GM19025 (cell line): ENCODE measurements around the gene COQ10A.
A peak's percentile ranks its signal among the peaks of the same experiment; 100 is the strongest.
"Not testable (repeated sequence)": the region's sequence is repeated elsewhere in the genome, so short reads cannot be mapped to it uniquely, and the experiment has no call there.

Experiments used
- ATAC-seq: cut with Tn5 transposase; IDR thresholded peaks from one replicate; pipeline ENCODE4 v1.9.1; 2021; ENCODE audit warnings: mild to moderate bottlenecking, low read depth, moderate library complexity; ENCODE audit not compliant: unreplicated experiment

Gene COQ10A

DNA sequence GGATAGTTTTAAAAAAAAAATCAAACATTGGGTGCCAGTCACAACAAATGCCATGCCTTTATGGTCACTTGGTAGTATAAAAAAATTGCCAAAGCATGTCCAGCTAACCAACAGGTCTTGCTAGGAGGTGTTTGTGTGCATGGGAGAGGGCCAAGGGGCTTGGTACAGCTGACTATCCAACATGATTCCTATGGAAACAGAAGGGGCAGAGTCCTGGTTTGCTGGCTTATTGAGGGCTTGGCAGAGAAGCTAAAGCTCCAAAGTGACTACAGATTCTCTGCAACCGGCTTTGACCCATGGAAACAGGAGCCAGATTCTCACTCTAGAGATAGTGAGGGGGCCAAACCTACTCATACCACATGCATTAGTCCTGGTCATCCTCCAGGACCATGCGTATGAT lies 5.7 kb downstream of the COQ10A start:
- not testable (repeated sequence) for ATAC-seq

DNA sequence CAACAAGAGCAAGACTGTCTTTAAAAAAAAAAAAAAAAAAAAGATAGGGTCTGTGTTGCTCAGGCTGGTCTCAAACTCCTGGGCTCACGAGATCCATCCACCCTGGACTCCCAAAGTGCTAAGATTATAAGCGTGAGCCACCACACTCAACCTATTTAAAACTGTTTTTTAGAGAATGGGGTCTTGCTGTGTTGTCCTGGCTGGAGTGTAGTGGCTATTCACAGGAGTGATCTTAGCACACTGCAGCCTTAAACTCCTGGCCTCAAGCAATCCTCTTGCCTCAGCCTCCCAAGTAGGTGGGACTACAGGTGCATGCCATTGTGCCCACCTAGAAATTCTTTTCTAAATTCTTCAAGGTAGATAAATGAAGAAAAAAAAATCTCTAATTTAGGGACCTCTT lies 7.6 kb downstream of the COQ10A start:
- ATAC-seq = no peak

DNA sequence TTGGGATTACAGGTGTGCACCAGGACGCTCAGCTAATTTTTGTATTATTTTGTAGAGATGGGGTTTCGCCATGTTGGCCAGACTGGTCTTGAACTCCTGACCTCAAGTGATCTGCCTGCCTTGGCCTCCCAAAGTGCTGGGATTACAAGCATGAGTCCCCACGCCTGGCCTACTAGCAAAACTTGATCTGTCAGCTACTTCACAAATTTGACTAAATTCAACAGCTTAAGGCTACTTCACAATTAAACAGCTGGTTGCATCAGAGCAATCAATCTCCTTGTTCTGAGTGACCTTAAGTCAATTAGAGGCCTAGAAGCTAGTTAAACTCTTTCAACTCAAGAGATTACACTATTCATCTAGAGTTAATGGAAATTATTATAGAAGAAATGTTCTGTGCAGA lies 12.2 kb downstream of the COQ10A start:
- no peak for ATAC-seq

DNA sequence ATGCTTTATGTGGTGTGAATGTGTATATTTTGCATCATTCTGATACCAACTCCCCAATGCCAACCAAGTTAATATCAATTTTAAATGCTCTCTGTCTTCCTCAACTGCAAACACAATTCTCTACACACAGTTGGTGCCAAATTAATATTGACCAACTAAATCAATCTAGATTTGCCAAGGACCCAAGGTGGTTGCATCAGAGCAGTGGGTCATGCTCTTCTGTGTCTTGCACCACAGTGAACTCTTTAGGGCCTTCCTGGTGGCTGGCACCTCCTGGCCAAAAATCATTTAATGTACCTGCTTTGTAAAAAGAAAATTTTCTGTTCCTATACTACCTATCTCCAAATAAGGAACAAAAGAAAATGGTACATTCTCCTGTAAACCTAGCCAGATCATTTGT lies 14.1 kb downstream of the COQ10A start:
- ATAC-seq = no peak

DNA sequence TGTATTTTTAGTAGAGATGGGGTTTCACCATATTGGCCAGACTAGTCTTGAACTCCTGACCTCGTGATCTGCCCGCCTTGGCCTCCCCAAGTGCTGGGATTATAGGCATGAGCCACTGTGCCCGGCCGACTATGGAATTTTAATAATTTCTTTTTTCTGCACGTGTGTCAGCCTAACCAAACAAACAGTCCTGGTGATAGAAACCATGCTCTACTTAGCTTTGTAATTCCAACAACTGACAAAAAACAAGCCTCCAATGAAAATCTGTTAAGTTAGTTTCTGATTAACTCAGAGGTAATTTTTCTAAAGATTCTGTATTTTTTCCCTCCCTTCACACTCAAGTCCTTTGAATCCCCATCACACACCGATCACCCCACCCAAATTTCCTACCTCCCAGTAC lies 15.3 kb downstream of the COQ10A start:
- ATAC-seq = no peak

DNA sequence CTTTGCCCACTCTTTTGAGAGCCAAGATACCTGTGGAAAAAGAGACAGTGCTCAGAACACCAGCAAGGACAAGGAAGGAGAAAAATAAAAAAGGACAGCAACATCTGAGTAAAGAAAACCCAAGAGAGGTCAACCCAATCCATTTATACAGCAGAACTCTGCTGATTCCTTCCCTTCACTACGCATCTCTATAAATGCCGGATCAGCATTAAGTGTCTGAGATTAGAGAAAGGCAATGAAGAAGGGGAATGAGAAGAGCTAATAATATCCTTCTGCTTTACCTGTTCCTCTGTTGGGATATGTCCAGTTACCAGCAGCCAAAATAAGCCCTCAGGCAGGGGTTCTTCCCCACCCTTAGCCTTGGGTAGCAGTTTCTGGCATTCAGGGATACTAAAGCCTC lies 15.8 kb downstream of the COQ10A start:
- ATAC-seq = no peak

DNA sequence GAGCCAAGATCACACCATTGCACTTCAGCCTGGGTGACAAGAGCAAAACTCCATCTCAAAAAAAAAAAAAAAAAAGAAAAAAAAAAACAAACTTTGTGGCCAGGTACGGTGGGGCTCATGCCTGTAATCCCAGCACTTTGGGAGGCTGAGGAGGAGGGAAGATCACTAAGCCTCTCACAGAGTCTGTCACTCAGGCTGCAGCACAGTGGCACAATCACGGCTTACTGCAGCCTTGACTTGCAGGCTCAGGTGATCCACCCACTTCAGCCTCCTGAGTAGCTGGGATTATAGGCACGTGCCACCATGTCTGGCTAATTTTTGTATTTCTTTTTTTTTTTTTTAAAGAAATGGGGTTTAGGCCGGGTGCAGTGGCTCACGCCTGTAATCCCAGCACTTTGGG lies 17.5 kb downstream of the COQ10A start:
- ATAC-seq = not testable (repeated sequence)

DNA sequence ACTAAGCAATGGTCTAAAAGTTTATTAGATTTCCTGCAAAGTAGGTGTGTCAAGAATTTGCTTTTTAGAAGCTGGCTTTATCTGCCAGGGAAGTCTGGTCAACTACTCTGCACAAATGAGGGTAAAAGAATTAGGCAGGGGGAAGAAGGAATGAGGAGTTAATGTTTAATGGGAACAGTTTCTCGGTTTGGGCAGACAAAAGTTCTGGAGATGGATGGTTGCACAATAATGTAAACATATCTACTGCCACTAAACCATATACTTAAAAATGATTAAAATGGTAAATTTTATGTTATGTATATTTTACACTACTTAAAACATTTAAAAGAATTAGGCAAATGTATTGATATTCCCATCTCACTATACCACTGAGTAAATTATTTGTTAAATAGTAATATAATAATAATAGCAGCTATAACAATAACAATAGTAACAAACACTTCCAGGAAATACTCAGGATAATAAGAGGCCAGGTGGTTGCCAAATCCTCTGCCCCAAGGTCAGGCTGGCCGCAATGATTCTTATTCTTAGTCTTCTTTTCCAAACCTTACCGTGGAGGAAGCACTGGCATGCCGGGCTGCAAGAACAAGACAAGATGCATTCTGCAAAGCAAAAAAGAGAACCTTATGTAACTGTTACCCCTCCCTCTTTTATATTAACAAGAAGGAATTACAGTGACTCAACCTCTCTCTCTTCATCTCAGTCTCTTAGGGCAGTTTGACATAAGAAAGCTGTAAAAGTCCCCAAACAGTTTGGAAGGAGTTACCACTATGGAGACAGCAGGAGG lies 19.5 kb downstream of the COQ10A start:
- no peak for ATAC-seq

DNA sequence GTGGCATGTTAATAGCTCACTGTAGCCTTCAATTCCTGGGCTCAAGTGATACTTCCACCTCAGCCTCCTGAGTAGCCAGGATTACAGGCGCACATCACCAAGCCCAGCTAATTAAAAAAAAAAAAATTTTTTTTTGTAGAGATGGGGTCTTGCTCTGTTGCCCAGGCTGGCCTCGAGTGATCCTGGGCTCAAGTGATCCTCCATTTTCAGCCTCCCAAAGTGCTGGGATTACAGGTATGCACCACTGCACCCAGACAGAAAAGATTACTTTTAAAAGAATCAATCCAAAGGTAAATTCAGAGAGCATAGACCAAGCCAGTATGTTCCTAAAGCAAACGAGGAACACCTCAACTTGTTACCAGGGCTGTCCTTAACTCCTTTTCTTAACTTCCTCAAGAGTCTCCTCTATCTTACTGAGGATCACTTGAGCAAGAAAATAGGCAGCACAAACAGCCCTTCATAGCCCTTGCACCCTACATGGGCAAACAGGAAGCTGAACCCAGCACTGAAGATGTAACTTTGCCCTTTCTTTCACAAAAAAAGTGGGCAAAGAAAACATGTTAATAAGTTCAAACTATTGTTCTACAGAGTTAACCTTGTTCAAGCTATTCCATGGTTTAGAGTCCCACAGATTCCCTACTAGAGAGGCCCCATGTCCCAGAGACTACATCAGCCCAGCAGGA lies 22.1 kb downstream of the COQ10A start:
- no peak for ATAC-seq

DNA sequence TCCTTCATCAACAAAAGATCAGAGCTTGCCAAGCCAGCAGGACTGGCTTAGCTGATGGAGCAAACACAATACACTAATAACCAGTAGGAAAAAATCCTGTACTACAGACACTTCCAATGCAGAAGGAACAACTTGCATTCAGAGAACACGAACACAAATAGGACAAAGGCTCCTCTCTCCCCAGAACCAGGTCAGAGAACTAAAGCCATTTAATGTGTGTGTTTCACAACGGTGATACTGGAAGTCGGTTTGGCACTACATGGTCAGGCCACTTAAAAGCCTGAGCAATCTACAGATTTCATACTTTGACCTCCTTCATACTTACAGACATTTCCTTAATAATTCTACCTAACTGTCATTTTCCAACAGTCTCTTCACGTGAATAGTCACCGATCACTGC lies 27.1 kb downstream of the COQ10A start:
- no peak for ATAC-seq

DNA sequence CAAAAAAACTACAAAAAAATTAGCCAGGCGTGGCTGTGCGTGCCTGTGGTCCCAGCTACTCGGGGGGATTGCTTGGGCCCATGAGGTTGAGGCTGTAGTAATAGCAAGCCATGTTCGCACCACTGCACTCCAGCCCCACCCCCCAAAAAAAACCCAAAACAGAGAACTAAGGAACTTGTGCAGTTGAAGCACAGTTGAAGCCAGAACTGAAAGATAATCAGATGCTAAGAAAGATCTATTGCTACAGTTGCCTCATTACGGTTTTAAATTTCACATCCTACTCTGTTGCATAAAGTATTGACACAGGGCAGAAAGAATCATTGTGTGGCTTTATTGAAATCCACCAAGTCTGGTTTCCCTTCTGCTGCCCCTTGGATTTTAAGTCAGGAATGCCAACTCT lies 29.6 kb downstream of the COQ10A start:
- no peak for ATAC-seq

DNA sequence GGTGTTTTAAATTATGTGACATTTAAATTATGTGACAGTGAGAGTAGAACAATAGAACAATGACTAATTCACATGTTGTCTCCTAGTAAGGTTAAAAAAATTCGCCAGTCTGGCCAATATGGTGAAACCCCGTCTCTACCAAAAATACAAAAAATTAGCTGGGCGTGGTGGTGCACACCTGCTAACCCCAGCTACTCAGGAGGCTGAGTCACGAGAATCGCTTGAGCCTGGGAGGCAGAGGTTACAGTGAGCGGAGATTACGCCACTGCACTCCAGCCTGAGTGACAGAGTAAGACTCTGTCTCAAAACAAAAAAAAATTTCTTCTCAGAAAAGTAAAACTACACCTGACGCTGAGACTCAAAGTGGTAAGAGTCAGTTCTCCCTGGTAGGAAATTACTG lies 30.7 kb downstream of the COQ10A start:
- no peak for ATAC-seq

DNA sequence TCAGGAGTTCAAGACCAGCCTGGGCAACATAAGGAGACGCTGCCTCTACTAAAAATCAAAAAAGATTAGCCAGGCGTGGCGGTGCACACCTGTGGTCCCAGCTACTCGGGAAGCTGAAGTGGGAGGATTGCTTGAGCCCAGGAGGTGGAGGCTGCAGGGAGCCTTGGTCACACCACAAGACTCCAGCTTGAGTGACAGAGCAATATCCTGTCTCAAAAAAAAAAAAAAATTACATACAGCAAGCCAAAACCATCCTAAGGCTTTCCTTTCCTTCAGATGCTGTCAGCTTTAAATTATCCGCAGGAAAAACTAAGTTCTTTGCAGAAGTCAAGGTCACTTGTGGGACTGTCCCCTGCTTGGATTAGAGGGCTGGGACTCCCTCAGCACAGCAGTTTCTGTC lies 32.1 kb downstream of the COQ10A start:
- no peak for ATAC-seq

DNA sequence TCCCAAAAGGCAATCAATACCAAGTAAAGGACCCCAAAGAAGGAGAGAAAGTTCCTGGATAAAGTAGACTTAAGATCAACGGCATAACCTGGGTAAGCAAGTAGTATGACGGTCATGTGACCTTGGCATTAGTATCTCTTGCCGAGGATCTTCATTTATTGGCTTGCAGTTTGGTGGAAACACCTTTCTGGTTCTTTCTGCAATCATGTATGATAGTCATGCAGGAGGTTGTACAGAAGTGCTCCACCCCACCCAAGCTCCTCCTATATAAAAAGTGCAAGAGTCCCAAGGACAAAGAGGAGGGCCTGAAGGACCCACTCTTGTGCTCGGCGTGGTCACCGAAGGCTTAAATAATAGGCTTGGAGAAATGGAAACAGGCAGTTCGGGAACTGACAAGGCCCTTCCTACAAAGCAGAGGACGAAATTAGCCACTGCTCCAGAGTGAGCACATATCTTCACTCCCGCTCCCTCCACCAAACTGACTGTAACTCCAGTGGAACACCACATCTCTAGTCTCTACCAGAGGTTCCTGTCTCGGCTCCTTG lies 32.6 kb downstream of the COQ10A start:
- no peak for ATAC-seq

DNA sequence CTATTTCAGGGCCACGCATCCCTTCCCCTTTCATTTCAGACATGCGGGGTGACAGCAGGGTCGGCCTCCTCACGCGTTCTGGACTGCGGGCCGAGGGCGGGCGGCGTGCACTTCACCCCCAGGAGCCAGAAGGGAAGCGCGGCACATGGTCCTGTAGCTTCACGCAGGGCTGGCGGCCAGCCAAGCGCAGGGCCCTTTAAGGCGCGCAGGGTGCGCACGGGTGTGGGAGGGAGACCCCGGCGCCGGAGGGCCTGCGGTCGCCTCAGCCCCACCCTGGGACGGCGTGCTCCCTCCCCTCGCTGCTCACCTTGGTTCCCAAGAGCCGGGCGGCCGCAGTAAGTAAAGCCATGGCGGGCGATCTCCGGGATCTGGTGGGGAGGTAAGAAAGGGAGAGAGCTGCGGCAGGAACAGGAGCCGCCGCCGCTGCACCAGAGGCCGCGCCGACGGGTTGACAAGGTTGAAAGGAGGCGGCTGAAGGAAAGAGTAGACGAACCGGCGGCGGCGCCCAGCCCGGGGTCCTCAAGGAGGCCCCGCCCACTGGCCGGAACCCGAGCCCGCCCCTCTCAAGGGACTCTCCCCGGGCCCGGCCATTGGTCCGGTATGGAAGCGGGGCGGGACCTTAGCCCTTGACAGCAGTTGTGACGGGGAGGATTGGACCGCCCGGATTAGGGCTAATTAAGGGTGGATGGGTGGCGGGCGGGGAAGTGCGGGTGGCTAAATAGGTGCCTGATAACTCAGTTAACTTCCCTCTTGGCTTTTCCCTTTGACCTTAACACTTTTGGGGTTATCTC lies 33.3 kb downstream of the COQ10A start, which contains the start of gene CS:
Gene CS, minus strand, starts transcription at position 478 of the 791 bp plus-strand sequence. Its CDS starts 129 bp downstream, at position 349.
- ATAC-seq = peak; percentile 93

DNA sequence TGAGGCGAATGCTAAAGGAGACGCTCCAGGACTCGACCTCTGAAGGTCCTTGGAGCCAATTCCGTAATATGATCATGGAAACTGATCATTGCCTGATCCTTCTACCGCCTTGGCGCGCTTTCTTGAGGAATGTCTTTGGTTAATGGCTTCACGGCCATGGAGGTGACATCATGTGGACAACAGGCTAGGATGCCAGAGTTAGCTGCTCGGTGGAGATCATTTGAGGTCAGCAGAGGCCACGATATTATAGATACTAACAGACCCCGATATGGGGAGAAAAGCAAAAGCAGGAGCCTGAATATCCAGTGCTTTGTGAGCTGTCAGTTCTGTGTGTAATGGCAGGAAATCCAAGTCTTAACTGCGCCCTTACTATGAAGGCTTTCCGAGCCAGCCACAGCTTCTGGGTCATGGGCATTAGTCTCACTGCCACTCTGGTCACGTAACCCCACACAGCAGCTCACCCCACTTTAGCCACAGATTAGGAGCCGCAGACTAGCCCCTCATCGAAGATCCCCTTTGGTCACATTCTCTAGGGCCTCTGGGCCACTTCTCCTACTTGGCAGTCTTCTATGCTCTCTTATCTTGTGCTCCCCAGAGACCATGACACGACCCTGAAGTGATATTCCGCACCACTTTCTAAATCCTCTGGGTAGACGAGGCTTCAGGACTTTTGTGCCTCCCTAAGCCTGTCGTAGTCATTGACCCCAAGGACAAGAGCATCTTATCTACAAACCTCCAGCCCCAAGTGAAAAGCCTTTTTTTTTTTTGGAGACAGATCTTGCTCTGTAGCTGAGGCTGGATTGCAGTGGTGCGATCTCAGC lies 34.1 kb downstream of the COQ10A start:
- ATAC-seq = no peak

DNA sequence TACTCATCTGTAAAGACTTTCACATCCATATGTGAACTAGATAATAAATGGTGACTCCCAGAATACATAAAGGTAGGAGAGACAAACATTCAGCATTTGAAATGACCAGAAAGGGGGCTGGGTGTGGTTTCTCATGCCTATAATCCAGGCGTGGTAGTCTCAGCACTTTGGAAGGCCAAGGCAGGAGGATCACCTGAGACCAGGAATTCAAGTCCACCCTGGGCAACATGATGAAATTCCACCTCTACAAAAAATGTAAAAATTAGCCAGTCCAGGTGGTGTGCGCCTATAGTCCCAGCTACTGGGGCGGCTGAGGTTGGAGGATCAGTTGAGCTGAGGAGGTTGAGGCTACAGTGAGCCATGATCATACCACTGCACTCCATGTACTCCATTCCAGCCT lies 37.5 kb downstream of the COQ10A start:
- no peak for ATAC-seq

DNA sequence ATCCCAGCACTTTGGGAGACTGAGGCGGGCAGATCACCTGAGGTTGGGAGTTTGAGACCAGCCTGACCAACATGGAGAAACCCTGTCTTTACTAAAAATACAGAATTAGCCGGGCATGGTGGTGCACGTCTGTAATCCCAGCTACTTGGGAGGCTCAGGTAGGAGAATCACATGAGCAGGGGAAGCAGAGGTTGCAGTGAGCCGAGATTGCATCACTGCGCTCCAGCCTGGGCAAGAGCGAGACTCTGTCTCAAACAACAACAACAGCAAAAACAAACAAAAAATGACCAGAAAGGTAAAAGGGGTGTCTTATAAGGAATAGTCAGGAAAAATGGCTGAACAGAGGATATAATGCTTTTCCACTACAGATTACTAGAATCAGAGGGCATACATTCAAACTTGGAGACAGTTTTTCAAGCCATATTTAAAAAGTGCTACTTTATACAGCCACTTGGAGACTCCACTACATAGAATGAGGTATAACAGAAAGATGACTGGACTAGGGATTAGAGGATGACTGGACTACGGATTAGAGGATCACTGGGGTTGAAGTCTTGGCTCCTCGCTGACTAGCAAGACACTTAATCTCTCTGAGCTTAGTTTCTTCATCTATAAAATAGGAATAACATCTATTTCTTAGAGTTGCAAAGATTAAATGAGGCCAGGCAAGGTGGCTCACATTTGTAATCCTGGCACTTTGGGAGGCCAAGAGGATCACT lies 38.3 kb downstream of the COQ10A start:
- ATAC-seq = no peak

DNA sequence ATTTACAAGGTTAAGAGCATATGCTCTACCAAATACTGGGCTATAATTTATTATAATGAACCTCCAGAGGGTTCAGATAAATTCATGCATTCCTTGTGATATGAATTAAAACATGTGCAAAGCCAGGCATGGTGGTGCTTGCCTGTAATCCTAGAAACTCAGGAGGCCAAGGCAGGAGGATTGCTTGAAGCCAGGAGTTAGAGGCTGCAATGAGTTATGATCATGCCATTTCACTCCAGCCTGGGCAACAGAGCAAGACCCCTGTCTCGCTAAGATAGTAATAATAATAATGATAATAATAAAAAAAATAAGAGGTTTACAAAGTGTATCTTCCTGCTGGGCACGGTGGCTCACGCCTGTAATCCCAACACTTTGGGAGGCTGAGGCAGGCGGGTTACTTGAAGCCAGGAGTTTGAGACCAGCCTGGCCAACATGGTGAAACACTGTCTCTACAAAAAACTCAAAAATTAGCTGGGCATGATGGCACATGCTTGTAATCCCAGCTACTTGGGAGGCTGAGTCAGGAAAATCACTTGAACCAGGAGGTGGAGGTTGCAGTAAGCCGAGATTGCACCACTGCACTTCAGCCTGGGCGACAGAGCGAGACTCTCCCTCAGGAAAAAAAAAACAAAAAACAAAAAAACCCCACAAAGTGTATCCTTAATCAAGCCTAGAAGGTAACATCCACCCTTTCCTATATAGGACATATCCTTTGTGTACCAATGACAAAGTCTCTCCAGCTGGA lies 40.7 kb downstream of the COQ10A start:
- no peak for ATAC-seq
